Osteocyte (in vitro differentiated cells): ENCODE measurements around the gene NFYB. TPM values are rescaled to one million over a fixed set of nuclear protein-coding genes. Genes with fewer than 3 reads are reported as not detected.

Source experiments
- DNase-seq: peaks from one replicate; pipeline ENCODE4 v3.0.0; 2021; ENCODE audit warnings: mixed read lengths; ENCODE audit not compliant: unreplicated experiment; ENCODE audit errors: extremely low spot score
- H3K27ac Mint-ChIP-seq: one replicate; pipeline ENCODE4 v1.8.0; 2021; ENCODE audit warnings: mild to moderate bottlenecking, mixed read lengths; ENCODE audit not compliant: unreplicated experiment
- H3K27me3 Mint-ChIP-seq: one replicate; pipeline ENCODE4 v1.8.0; 2021; ENCODE audit warnings: mixed read lengths; ENCODE audit not compliant: unreplicated experiment
- H3K36me3 Mint-ChIP-seq: one replicate; pipeline ENCODE4 v1.8.0; 2021; ENCODE audit warnings: mixed read lengths; ENCODE audit not compliant: unreplicated experiment
- H3K4me1 Mint-ChIP-seq: one replicate; pipeline ENCODE4 v1.8.0; 2021; ENCODE audit warnings: mixed read lengths; ENCODE audit not compliant: unreplicated experiment
- H3K4me3 Mint-ChIP-seq: one replicate; pipeline ENCODE4 v1.8.0; 2021; ENCODE audit warnings: mild to moderate bottlenecking, moderate library complexity, mixed read lengths; ENCODE audit not compliant: unreplicated experiment
- H3K9me3 Mint-ChIP-seq: one replicate; pipeline ENCODE4 v1.8.0; 2021; ENCODE audit warnings: mixed read lengths; ENCODE audit not compliant: unreplicated experiment
- CTCF ChIP-seq: fragments of 200-600 bp; sonication (generic); IDR thresholded peaks from 2 replicates; pipeline ENCODE4 v1.5.0; 2021; ENCODE audit warnings: antibody characterized with exemption, mild to moderate bottlenecking, moderate library complexity
- total RNA-seq: library from RNA; stranded (reverse); gene quantifications from 2 replicates; pipeline ENCODE4 v1.2.1, GENCODE V29; 2021

The NFYB gene
- total RNA-seq, 1 donor from 2014 or later, result 25.2 TPM

- Mint-ChIP-seq H3K4me1 (peaks cover 2% of the 10 kb centered on the region), H3K27me3 (no peaks in the 10 kb centered on the region), H3K27ac (no peak overlapping the region), H3K36me3 (peaks cover 11% of the 10 kb centered on the region), H3K9me3 (no peaks in the 10 kb centered on the region), H3K4me3 (no peak overlapping the region)
- DNase-seq, result no peak
- TF ChIP-seq CTCF, result no peak
Observed at GRCh38 chr12:104106965-104107364, 31.0 kb downstream of the NFYB start.

DNA sequence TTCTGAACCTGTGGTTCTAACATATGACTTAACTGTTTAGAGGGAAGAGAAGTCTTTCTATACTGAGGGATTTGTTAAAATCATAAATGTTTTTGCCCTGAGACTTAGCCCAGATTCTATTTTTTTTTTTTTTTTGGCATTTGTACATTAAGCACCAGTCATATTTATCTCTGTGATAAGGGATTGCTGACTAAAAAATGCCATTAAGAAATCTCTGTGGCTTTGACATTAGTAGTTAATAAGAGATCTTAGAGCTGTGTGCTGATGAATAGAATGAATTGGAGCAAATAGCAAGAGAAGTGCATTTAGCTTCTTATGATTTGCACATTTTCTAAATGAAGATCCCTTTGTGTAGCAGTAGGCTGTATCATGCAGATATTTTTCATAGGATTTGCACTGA is 32.5 kb downstream of the NFYB start:
- no peak overlapping the region for H3K27ac Mint-ChIP-seq
- TF ChIP-seq CTCF, result no peak
- no peak for DNase-seq
- no peak overlapping the region for H3K4me3 Mint-ChIP-seq
- H3K4me1 Mint-ChIP-seq, result peaks cover 2% of the 10 kb centered on the region
- H3K36me3 Mint-ChIP-seq, result peaks cover 15% of the 10 kb centered on the region
- no peaks in the 10 kb centered on the region for H3K9me3 Mint-ChIP-seq
- no peaks in the 10 kb centered on the region for H3K27me3 Mint-ChIP-seq

DNA sequence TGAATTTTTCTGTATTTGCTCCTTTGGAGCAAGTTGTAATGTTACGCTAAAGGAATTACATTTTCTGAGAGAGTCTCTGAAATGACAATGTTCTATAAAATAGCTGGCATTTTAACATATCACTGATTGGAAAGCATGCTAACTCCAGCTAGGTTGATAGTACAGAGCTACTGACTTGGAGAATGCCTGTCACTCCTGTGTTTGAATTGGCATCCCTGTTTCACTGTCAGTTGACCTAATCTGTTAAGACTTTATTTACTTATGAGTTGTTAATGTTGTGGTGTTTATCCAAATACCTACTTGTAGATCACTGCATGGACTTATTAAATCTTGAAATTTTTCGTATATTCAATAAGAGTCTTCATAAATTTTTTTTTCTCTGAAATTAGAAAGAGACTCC is 40.1 kb downstream of the NFYB start:
- H3K27me3 Mint-ChIP-seq, result no peaks in the 10 kb centered on the region
- H3K4me1 Mint-ChIP-seq, result no peaks in the 10 kb centered on the region
- H3K9me3 Mint-ChIP-seq, result no peaks in the 10 kb centered on the region
- no peak overlapping the region for H3K4me3 Mint-ChIP-seq
- H3K36me3 Mint-ChIP-seq, result peaks cover 52% of the 10 kb centered on the region
- no peak overlapping the region for H3K27ac Mint-ChIP-seq
- no peak for DNase-seq
- TF ChIP-seq CTCF, result no peak

DNA sequence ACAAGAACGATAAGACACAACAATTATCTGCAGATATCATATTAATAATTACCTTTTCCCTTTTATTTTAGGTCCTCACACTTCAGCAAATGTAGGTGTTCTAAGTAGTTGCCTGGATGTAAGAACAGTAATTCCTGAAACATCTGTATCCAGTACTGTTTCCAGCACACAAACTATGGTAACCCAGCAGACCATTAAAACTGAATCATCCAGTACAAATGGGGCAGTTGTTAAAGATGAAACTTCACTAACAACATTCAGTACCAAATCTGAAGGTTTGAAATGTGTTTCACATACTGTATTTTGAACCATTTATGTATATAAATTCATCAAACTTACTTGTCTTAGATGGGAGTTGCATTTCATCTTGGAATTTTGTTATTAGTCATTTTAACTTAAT is 42.7 kb downstream of the NFYB start:
- Mint-ChIP-seq H3K4me3 (no peak overlapping the region), H3K9me3 (no peaks in the 10 kb centered on the region), H3K27me3 (no peaks in the 10 kb centered on the region), H3K27ac (no peak overlapping the region), H3K36me3 (peaks cover 49% of the 10 kb centered on the region), H3K4me1 (no peaks in the 10 kb centered on the region)
- no peak for DNase-seq
- no peak for TF ChIP-seq CTCF

GRCh38 chr12:104094284-104094683 is 43.7 kb downstream of the NFYB start:
- Mint-ChIP-seq H3K36me3 (peaks cover 56% of the 10 kb centered on the region), H3K27me3 (no peaks in the 10 kb centered on the region), H3K4me1 (no peaks in the 10 kb centered on the region), H3K4me3 (no peak overlapping the region), H3K9me3 (no peaks in the 10 kb centered on the region), H3K27ac (no peak overlapping the region)
- no peak for TF ChIP-seq CTCF
- no peak for DNase-seq
